GM19238 (cell line): ENCODE results near the gene CITED4.
"Not testable (repeated sequence)": the region's sequence is repeated elsewhere in the genome, so short reads cannot be mapped to it uniquely, and the experiment has no call there.

ENCODE experiments used
- DNase-seq: peaks from one replicate; pipeline ENCODE4 v3.0.0; 2011; ENCODE audit warnings: low spot score; ENCODE audit not compliant: insufficient read length

The CITED4 gene

GRCh38 chr1:40862008-40862863, at the start of gene CITED4:
Gene CITED4, minus strand, starts transcription at chr1:40862363. Its CDS starts 236 bp downstream, at chr1:40862127.
- DNase-seq, result peak; percentile 95

DNA sequence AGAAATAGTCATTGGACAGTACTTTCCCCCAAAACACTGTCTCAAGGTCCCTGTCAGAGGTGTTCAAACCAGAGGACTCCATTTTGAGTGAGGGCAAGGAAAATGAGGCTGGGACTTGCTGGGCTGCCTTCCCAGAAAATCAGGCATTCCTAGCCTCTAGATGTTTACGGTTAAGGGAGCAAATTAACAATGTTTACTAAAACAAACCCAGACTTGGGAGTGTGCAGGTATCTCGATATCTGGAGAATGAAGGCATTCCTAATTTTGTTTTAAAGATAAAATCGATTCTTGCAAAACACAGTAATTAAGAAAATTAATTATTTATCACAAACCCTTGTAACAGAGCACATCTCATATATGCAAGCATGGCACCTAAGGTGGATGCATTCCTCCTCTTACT, 48.9 kb upstream of the CITED4 start:
- no peak for DNase-seq

DNA sequence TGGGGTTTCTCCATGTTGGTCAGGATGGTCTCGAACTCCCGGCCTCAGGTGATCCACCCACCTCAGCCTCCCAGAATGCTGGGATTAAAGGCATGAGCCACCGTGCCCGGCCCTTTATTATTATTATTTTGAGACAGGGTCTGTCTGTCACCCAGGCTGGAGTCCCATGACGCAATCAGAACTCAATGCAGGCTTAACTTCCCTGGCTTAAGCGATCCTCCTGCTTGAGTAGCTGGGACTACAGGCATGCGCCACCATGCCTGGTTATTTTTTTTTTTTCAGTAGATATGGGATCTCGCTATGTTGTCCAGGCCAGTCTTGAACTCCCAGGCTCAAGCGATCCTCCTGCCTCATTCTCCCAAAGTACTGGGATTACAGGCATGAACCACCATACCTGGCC, 47.1 kb upstream of the CITED4 start:
- DNase-seq, result no peak

DNA sequence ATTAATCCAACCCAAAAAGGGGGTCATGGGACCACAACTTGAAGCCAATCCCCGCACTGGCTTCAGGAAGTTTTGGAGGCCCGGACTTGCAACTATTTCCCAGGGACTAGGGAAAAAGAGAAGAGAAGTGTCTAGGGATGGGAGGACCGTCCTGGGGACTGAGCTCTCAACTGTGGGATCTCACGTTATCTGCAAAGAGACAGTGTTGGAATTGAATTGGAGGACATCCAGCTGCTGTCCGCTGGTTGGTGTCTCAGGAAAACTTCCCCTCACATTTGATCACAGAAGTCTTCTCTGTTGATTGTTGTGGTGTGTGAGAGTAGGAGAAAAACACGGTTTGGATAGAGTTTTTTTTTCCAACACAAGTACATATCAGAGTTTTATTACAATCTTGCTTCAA, 46.2 kb upstream of the CITED4 start:
- no peak for DNase-seq

DNA sequence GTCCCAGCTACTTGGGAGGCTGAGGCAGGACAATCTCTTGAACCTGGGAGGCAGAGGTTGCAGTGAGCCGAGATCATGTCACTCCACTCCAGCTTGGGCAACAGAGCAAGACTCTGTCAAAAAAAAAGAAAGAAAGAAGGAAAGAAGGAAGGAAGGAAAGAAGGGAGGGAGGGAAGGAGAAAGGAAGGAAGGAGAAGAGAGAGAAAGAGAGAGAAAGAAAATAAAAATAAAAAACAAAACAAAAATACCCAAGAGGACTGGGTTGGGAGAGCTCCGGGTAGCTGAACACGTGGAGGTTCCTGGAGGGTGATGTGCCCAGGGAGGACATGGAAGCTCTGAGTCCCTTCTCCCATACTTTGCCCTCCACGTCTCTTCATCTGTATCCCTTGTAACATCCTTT, 45.7 kb upstream of the CITED4 start:
- DNase-seq, result no peak

- DNase-seq, result no peak
Measured at GRCh38 chr1:40906781-40907400, 44.7 kb upstream of the CITED4 start.

DNA sequence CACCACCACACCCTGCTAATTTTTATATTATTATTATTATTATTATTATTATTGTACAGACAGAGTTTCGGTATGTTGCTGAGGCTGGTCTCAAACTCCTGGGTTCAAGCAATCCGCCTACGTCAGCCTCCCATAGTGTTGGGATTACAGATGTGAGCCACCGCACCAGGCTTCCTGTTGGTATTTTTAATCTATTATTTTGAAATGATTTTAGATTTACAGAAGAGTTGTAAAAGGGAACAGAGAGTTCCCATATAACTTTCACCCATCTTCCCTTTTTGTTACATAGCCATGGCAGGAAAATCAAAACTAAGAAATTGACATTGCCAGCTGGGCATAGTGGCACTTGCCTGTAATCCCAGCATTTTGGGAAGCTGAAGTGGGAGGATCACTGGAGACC, 42.9 kb upstream of the CITED4 start:
- no peak for DNase-seq

GRCh38 chr1:40903106-40903505, 40.9 kb upstream of the CITED4 start:
- no peak for DNase-seq

DNA sequence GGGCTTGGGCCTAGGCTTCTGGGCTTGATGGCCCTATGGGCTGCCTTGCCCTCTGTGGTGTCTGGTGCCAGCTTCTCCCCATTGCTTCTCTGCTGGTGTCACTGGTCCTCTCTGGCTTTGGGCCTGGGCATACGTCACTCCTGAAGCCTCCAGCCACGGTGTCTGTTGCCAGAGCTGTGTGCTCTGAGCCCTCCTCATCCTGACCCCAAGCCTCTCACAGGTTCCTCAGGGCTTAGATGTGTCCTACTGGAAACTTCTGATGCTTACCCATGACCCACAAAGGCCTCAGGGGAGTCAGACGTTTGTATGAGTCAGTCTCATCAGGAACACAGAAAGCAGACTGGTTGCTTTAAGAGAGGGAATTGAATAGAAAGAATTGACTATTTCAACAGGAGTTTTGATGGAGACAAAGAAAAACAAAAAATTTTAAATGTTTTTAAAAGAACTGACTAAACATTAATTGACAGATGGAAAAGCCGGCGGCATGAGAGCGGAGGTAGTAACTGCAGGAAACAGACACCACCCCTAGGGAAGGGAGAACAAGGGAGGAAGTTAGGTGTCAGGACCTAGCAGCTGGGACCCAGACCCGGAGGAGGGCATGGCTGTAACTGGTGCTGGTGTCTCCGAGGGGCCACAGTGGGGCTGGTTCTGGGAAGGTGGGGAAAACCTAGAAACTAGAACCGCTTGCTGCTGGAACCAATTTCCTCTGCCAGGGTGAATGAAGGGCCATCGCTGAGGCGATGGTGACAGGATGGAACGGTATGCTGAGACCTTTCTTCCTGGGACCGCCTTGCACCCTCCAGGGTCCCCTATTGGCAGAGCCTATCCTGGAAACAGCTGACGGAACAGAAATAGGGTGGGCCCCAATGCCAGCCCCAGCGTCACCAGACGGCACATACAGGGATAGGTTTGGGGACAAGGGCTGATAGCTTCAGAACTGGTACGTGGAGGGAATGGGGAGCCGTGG, 40.0 kb upstream of the CITED4 start:
- DNase-seq, result no peak

GRCh38 chr1:40899230-40899870, 37.2 kb upstream of the CITED4 start:
- no peak for DNase-seq

DNA sequence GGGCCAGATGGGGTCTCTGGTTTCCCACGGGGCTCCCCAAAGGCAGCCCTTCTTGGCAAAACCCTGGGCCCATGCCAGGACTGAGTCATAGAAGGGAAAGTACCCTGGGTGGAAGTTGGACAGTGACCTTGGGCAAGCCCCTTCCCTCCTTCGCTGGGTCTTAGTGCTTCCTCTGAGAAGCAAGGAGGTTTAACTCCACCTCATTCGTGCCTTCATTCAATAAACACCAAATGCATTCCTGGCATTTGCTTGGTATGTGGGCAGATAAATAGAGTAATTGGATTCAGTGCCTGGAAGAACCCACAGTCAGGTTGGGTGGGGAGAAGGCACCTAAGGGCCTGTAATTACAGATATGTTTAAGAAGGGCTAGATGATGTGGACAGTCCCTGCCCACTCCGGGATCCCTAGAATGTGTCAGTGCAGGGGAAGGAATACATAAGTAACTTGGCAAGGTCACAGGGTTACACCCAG, 36.3 kb upstream of the CITED4 start:
- DNase-seq, result no peak

- DNase-seq, result no peak
Measured at GRCh38 chr1:40897513-40897912, 35.4 kb upstream of the CITED4 start.

DNA sequence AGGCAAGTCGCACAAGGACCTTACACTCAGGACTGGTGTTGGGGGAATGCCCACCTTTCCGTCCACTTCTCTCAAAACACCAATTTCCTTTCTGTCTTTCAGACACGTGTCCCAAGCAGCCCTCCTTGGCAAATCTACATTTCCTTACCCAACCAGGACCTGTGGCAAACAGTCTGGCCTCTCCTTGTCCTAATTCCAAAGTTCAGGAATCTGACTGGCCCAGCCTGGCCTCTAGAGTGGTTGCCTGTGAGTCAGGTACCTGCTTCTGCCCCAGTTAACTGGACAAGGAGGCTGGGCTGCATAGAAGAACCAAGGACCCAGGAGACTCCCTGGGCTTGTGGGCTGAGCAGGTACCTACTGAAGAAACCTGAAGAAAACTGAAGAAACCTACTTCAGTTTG, 34.3 kb upstream of the CITED4 start:
- DNase-seq, result no peak

DNA sequence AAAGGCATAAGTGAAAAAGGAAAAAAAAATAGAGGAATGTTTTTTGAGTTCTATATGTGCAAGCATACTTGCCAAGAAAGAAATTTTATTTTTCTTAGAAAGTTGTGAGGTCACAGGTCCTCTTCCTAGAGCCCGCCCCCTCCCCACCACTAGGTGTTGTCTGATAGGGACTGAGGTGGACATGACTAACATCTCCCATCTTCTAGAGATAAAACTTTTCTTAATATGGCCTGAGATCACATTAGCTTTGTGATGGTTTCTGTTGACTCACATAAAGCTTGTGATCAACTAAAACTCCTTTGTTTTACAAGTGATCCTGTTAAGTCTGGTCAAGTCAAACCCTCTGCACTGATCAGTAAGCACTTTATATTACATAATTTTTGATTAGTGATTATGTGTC, 33.4 kb upstream of the CITED4 start:
- DNase-seq, result no peak

DNA sequence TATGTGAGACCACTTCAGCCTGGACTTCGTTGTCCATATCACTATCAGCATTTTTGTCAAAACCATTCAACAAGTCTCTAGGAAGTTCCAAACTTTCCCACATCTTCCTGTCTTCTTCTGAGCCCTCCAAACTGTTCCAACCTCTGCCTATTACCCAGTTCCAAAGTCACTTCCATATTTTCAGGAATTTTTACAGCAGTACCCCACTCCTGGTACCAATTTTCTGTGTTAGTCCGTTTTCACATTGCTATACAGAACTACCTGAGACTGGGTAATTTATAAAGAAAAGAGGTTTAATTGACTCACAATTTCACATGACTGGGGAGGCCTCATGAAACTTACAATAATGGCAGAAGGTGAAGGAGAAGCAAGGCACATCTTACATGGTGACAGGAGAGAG, 32.7 kb upstream of the CITED4 start:
- DNase-seq, result not testable (repeated sequence)

GRCh38 chr1:40894455-40894854, 32.3 kb upstream of the CITED4 start:
- no peak for DNase-seq

- no peak for DNase-seq
Measured at GRCh38 chr1:40893946-40894345, 31.8 kb upstream of the CITED4 start.

- no peak for DNase-seq
Measured at GRCh38 chr1:40892354-40892753, 30.2 kb upstream of the CITED4 start.

GRCh38 chr1:40890771-40891170, 28.6 kb upstream of the CITED4 start:
- DNase-seq, result no peak

DNA sequence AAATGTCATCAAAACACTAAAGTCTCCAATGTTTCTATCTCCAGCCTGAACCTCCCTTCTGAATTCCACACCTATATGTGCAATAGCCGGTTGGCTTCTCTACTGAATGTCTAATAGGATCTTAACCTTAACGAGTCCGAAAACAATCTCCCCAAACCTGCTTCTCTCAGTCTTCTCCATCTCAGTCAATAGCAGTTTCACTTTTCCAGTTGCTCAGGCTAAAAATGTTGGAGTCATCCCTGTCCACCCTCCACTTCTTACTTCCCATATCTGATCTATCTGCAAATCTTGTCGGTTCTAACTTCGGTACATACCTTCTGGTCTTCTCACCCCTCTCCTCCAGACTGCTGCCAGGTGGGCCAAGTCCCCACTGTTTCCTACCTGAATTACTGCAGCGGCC, 25.5 kb upstream of the CITED4 start:
- no peak for DNase-seq

DNA sequence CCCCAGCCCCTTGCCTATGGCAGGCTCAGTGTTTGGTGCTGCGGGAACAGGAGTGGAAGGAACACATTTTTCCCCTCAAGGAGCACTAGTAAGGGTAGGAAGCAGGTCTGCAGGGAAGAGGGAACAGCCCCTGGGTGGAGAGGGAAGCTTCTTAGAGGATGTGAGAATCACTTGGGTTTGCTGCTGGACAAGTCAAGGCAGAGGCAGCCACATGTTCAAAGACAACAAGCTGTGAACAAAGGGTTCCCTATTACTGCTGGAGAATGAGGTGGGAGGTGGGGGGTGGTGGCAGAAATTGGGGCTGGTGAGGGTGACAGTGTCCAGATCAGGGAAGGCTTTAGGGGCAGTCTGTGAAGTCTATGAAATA, 24.8 kb upstream of the CITED4 start:
- DNase-seq, result no peak
